NCI-H1092 (cell line): ENCODE data around the gene VN1R5.

ENCODE experiments used
- DNase-seq: peaks from one replicate; lab custom pipeline; 2025; lab: John Stamatoyannopoulos, UW

The VN1R5 gene

GRCh38 chr1:247301176-247301540 is 45.3 kb downstream of the VN1R5 start:
- DNase-seq: no peak

GRCh38 chr1:247303216-247303615 is 47.3 kb downstream of the VN1R5 start:
- no peak for DNase-seq

- no peak for DNase-seq
Measured at GRCh38 chr1:247304031-247304430, 48.2 kb downstream of the VN1R5 start.
